DOHH2 (cell line): ENCODE results near the gene NSD2.

Source experiments
- H3F3A ChIP-seq: fragments of 200-600 bp; sonication (generic), shearing (Covaris generic); 2 replicates; pipeline ENCODE4 v1.6.0; 2016; ENCODE audit warnings: antibody characterized with exemption, mild to moderate bottlenecking; ENCODE audit not compliant: control insufficient read depth, insufficient read depth
- H3K27ac ChIP-seq: fragments of 200-600 bp; sonication (generic); 2 replicates; pipeline ENCODE4 v1.5.1; 2014; ENCODE audit warnings: low read depth, mild to moderate bottlenecking, low read length, moderate library complexity
- H3K27me3 ChIP-seq: fragments of 200-600 bp; sonication (generic); 2 replicates; pipeline ENCODE4 v1.6.1; 2014; ENCODE audit warnings: mild to moderate bottlenecking, low read length, mixed read lengths; ENCODE audit not compliant: control insufficient read depth
- H3K36me3 ChIP-seq: fragments of 200-600 bp; sonication (generic); 2 replicates; pipeline ENCODE4 v1.6.1; 2014; ENCODE audit warnings: mild to moderate bottlenecking, low read length, moderate library complexity, mixed read lengths; ENCODE audit not compliant: control insufficient read depth
- H3K4me1 ChIP-seq: fragments of 200-600 bp; sonication (generic); 2 replicates; pipeline ENCODE4 v1.6.1; 2014; ENCODE audit warnings: mild to moderate bottlenecking, low read length, mixed read lengths; ENCODE audit not compliant: control insufficient read depth
- H3K4me2 ChIP-seq: fragments of 200-600 bp; sonication (generic); 2 replicates; pipeline ENCODE4 v1.6.0; 2014; ENCODE audit warnings: mild to moderate bottlenecking, low read length, moderate library complexity
- H3K4me3 ChIP-seq: fragments of 200-600 bp; sonication (generic); 2 replicates; pipeline ENCODE4 v1.5.1; 2014; ENCODE audit warnings: mild to moderate bottlenecking, low read length, mixed read lengths
- H3K79me2 ChIP-seq: fragments of 200-600 bp; sonication (generic); 2 replicates; pipeline ENCODE4 v1.6.1; 2014; ENCODE audit warnings: mild to moderate bottlenecking, low read length, mixed read lengths; ENCODE audit not compliant: control insufficient read depth
- H3K9me2 ChIP-seq: fragments of 200-600 bp; sonication (generic); replicated peaks from 2 replicates; pipeline ENCODE4 v1.6.1; 2014; ENCODE audit warnings: mild to moderate bottlenecking, low read length, mixed read lengths; ENCODE audit not compliant: control insufficient read depth
- H3K9me3 ChIP-seq: fragments of 200-600 bp; sonication (generic); 2 replicates; pipeline ENCODE4 v1.6.1; 2014; ENCODE audit warnings: antibody characterized with exemption, low read length, mixed read lengths; ENCODE audit not compliant: control insufficient read depth, insufficient read depth
- H4K20me1 ChIP-seq: fragments of 200-600 bp; sonication (generic); 2 replicates; pipeline ENCODE4 v1.6.0; 2014; ENCODE audit warnings: low read depth, mild to moderate bottlenecking, antibody characterized with exemption, low read length, moderate library complexity; ENCODE audit not compliant: control insufficient read depth, insufficient read depth
- EZH2phosphoT487 ChIP-seq: fragments of 200-600 bp; sonication (generic); IDR thresholded peaks from 2 replicates; pipeline ENCODE4 v1.6.1; 2017; ENCODE audit warnings: borderline replicate concordance, mild to moderate bottlenecking, antibody characterized with exemption, low read length, moderate library complexity, mixed read lengths
- TF ChIP-seq, protein P1 (sequence below): fragments of 200-600 bp; sonication (generic); IDR thresholded peaks from one replicate; pipeline ENCODE4 v1.5.1; 2014; ENCODE audit warnings: antibody characterized with exemption, mild to moderate bottlenecking, low read depth, low read length; ENCODE audit not compliant: poor library complexity, severe bottlenecking

NSD2 gene

DNA sequence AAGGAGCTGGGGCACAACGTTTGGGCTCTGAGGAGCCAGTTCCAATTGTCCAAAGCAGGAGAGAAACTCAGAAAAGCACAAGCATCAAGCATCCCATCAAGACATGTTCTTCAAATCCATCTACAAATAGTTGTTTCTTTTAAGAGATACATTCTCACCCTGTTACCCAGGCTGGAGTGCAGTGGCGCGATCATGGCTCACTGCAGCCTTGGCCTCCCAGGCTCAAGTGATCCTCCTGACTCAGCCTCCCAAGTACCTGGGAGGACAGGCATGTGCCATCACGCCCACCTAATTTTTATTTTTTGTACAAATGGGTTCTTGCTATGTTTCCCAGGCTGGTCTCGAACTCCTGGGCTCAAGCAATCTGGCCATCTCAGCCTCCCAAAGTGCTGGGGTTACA lies 119.5 kb downstream of the NSD2 start:
- H3K9me3 ChIP-seq = no peaks in the 10 kb centered on the region

DNA sequence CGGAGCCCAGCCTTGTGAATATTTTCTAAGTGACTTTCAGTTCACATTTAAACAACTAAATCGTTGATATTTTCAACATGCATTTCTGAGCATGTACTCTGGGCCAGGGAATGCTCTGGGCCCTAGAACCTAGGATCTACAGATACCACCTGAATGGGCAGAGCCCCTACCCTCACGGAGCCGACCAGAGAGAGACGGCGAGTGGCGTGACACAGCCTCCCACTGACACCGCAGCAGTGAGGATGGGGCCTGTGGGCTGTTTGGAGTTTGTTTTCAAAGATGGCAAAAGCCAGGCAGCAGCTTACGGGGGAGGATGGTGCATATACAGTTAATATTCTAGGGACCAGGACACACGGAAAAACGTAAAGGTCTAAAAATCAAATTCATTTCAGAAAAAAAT lies 119.9 kb downstream of the NSD2 start:
- no peaks in the 10 kb centered on the region for H3K27me3 ChIP-seq
- TF ChIP-seq, protein P1, sequence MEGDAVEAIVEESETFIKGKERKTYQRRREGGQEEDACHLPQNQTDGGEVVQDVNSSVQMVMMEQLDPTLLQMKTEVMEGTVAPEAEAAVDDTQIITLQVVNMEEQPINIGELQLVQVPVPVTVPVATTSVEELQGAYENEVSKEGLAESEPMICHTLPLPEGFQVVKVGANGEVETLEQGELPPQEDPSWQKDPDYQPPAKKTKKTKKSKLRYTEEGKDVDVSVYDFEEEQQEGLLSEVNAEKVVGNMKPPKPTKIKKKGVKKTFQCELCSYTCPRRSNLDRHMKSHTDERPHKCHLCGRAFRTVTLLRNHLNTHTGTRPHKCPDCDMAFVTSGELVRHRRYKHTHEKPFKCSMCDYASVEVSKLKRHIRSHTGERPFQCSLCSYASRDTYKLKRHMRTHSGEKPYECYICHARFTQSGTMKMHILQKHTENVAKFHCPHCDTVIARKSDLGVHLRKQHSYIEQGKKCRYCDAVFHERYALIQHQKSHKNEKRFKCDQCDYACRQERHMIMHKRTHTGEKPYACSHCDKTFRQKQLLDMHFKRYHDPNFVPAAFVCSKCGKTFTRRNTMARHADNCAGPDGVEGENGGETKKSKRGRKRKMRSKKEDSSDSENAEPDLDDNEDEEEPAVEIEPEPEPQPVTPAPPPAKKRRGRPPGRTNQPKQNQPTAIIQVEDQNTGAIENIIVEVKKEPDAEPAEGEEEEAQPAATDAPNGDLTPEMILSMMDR = no peak
- TF ChIP-seq EZH2phosphoT487 = no peak
- no peak overlapping the region for H3K27ac ChIP-seq
- H3K79me2 ChIP-seq = peaks cover 49% of the 10 kb centered on the region
- no peak overlapping the region for H3K4me3 ChIP-seq
- peaks cover 3% of the 10 kb centered on the region; the same call in 1 of the 2 replicates for H3K4me1 ChIP-seq
- H4K20me1 ChIP-seq = no peaks in the 10 kb centered on the region
- H3K4me2 ChIP-seq = no peak overlapping the region
- H3K9me3 ChIP-seq = no peaks in the 10 kb centered on the region
- H3F3A ChIP-seq = no peaks in the 10 kb centered on the region
- peaks cover 45% of the 10 kb centered on the region for H3K36me3 ChIP-seq
- H3K9me2 ChIP-seq = no peaks in the 10 kb centered on the region

More for the DNA sequence above, 119.5 kb downstream of the NSD2 start:
- H3K79me2 ChIP-seq = peaks cover 45% of the 10 kb centered on the region
- H3K36me3 ChIP-seq = peaks cover 48% of the 10 kb centered on the region
- no peaks in the 10 kb centered on the region; the same call in 1 of the 2 replicates for H3K4me1 ChIP-seq
- no peaks in the 10 kb centered on the region for H3F3A ChIP-seq
- TF ChIP-seq, protein P1 = no peak
- TF ChIP-seq EZH2phosphoT487 = no peak
- H3K9me2 ChIP-seq = no peaks in the 10 kb centered on the region
- no peak overlapping the region for H3K4me3 ChIP-seq
- H3K4me2 ChIP-seq = no peak overlapping the region
- H4K20me1 ChIP-seq = no peaks in the 10 kb centered on the region
- H3K27me3 ChIP-seq = no peaks in the 10 kb centered on the region
- no peak overlapping the region for H3K27ac ChIP-seq

DNA sequence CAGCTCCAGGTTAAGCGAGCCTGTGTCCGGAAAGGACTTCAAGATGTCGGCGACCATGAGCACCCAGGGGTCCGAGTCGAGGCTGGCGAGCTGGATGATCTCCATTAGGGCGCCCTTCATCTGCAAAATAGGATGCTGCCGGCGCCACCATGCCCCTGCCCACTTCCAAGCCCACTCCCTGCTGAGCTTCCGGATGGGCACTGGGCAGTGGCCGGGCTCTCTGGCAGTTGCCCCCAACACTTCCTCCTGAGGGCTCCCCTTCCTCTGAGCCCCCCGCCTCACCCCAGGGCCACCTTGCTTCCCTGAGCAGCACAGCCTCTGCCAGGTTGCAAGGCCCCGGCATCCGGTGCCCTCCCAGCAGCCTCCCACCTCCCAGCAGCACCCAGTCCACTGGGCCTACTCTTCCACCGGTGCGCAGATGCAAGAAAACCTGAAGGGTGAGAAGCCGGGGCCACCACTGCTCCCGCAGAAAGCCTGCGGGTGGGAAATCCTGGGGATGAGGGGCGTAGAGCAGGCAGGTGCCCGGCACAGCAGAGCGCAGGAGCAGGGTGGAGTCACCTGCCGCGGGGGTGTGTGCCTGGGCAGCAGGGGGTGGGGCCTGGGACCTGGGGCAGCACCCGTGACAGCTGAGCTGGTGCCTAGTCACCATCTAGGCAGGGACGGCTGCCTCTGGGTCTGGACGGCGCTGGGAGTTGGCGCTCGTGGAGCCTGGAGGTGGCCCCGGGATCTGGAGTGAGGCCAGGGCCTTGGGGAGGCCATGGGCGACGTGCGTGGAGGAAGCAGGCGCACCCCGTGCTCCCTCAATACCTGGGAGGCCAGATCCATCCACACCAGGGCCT lies 120.6 kb downstream of the NSD2 start:
- no peaks in the 10 kb centered on the region for H3F3A ChIP-seq
- H4K20me1 ChIP-seq = no peaks in the 10 kb centered on the region
- H3K4me3 ChIP-seq = no peak overlapping the region
- H3K4me2 ChIP-seq = no peak overlapping the region
- H3K9me3 ChIP-seq = no peaks in the 10 kb centered on the region
- H3K27me3 ChIP-seq = no peaks in the 10 kb centered on the region
- no peak for TF ChIP-seq EZH2phosphoT487
- TF ChIP-seq, protein P1 = no peak
- no peak overlapping the region for H3K27ac ChIP-seq
- peaks cover 6% of the 10 kb centered on the region; the same call in 1 of the 2 replicates for H3K4me1 ChIP-seq
- no peaks in the 10 kb centered on the region for H3K9me2 ChIP-seq
- H3K79me2 ChIP-seq = peaks cover 57% of the 10 kb centered on the region
- peaks cover 46% of the 10 kb centered on the region for H3K36me3 ChIP-seq
